ENCODE results near the gene WDR87. TPM values are rescaled to one million over a fixed set of nuclear protein-coding genes. Genes with fewer than 3 reads are reported as not detected.

The WDR87 gene
- total and polyA plus RNA-seq, 2 of the 8 experiments (the other 6 are each of a cell fraction or from before 2014, with no cell fraction given): not detected

DNA sequence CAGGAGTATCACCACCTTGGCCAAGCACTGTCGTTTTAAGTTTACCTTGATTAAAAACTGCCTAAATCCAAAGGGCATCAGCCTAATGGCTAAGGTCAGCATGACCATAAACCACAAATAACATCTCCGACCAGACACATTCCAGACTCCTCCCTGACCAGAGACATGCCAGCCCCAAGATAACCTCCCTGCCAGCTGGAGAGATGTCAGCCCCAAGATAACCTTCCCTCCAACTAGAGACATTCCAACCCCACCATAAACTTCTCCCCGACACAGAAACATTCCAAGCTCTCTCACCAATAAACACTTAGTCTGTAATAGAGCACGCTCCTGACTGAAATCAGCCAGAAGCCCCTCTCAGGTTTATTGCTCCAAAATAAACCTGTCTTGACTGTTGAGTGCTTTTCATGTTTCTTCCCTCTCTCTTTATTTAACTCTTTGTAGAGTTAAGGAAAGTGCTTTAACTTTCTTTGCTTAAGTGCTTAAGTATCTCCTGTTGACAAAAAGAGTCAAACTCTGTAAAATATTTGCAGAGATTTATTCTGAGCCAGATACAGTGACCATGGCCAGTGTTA lies 36.5 kb downstream of the WDR87 start:
- FAIRE-seq (no peak), DNase-seq (ENCODE audit: low read depth in 1 of 2, low spot score in 2 of 2) (no peak)
- Histone ChIP-seq H3K27me3 (replicated peaks in 1 of 4; ENCODE audit: control insufficient read depth in 3 of 4, extremely low read depth in 1 of 4, insufficient read depth in 3 of 4, low read length in 3 of 4) (no peaks in the 10 kb centered on the region), H3K36me3 (ENCODE audit: control insufficient read depth in 2 of 4, insufficient read depth in 4 of 4, low read length in 3 of 4) (no peaks in the 10 kb centered on the region; a peak in 1 of 8 replicates), H2BK20ac (ENCODE audit: low read length) (no peak overlapping the region), H3K79me2 (ENCODE audit: control insufficient read depth in 1 of 2, insufficient read depth in 2 of 2, low read length in 2 of 2) (no peaks in the 10 kb centered on the region), H2BK120ac (replicated peaks; ENCODE audit: low read depth, low read length) (no peak overlapping the region), H4K20me1 (replicated peaks in 1 of 2; ENCODE audit: control insufficient read depth in 1 of 2, insufficient read depth in 2 of 2, low read length in 2 of 2) (no peaks in the 10 kb centered on the region), H3K79me1 (ENCODE audit: low read depth, low read length) (no peaks in the 10 kb centered on the region), H4K5ac (ENCODE audit: insufficient read length, low read depth, low read length) (no peak overlapping the region), H3K18ac (ENCODE audit: extremely low read depth, low read length) (no peak overlapping the region), H3K23ac (ENCODE audit: insufficient read length) (no peak overlapping the region), H2BK12ac (ENCODE audit: low read depth, low read length) (no peak overlapping the region), H3K23me2 (ENCODE audit: low read depth, low read length) (no peaks in the 10 kb centered on the region; the same call in 1 of the 2 replicates), H3K9ac (replicated peaks in 1 of 4; ENCODE audit: extremely low read depth in 1 of 4, low read depth in 3 of 4, low read length in 3 of 4) (no peak overlapping the region), H2BK5ac (ENCODE audit: low read depth, low read length) (no peak overlapping the region), H2AFZ (ENCODE audit: low read length) (no peak overlapping the region), H4K91ac (replicated peaks; ENCODE audit: insufficient read length, low read length) (no peak overlapping the region), H3K56ac (replicated peaks; ENCODE audit: insufficient read length, low read depth, low read length) (no peak overlapping the region), H2BK15ac (ENCODE audit: low read length) (no peak overlapping the region), H3K9me3 (ENCODE audit: insufficient read depth in 2 of 2, low read depth in 1 of 2, low read length in 1 of 2) (peaks cover 5 to 10% of the 10 kb centered on the region in 2 experiments; a peak in 2 of 4 replicates), H3K4me1 (replicated peaks in 1 of 4; ENCODE audit: control insufficient read depth in 3 of 4, insufficient read depth in 4 of 4, low read length in 3 of 4) (peaks cover 0 to 3% (median 0%) of the 10 kb centered on the region in 4 experiments; a peak in 1 of 7 replicates), H3K4ac (replicated peaks; ENCODE audit: insufficient read length, low read depth, low read length) (no peak overlapping the region), H3K27ac (ENCODE audit: low read depth, low read length) (no peak overlapping the region), H4K8ac (ENCODE audit: extremely low read depth, insufficient read depth, low read length) (no peak overlapping the region), H3K14ac (ENCODE audit: insufficient read length) (no peak overlapping the region), H2AK5ac (ENCODE audit: low read depth, low read length) (no peak overlapping the region), H3K4me3 (ENCODE audit: extremely low read depth in 1 of 4, insufficient read depth in 2 of 4, low read depth in 3 of 4, low read length in 4 of 4) (no peak overlapping the region), H3K4me2 (ENCODE audit: insufficient read depth in 1 of 2, low read depth in 2 of 2, low read length in 2 of 2) (no peak overlapping the region)
- WGBS, 2 experiments (ENCODE audit: extremely low coverage in 1 of 2, insufficient coverage in 1 of 2, insufficient read length in 1 of 2, insufficient replicate concordance in 2 of 2, low coverage in 1 of 2, low lambda C conversion rate in 2 of 2, missing lambda C conversion rate in 1 of 2): 89% methylated on average over 4 of the region's 4 CpGs; no CpG with 5 or more reads in 1 of the 2 experiments
- ChIA-PET POLR2A (ENCODE audit: partially characterized antibody) (no interaction called here), CTCF (ENCODE audit: partially characterized antibody) (no interaction called here)
- TF ChIP-seq SRF (IDR thresholded peaks at IDR 0.05; ENCODE audit: low read depth, low read length) (no peak), JUN (IDR thresholded peaks at IDR 0.05; ENCODE audit: low read depth, low read length) (no peak), CHD2 (IDR thresholded peaks at IDR 0.05; ENCODE audit: low read length) (no peak), TBP (IDR thresholded peaks at IDR 0.05; ENCODE audit: low read depth, low read length) (no peak)
- TF ChIP-seq, protein P1, sequence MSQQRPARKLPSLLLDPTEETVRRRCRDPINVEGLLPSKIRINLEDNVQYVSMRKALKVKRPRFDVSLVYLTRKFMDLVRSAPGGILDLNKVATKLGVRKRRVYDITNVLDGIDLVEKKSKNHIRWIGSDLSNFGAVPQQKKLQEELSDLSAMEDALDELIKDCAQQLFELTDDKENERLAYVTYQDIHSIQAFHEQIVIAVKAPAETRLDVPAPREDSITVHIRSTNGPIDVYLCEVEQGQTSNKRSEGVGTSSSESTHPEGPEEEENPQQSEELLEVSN (IDR thresholded peaks at IDR 0.05): no peak

Measured in H1 (cell line).